ENCODE measurements around the gene AGPAT2.

Gene AGPAT2

GRCh38 chr9:136696502-136696901 lies 9.2 kb upstream of the AGPAT2 start:
- Histone ChIP-seq H3K27me3 (peaks cover 0 to 24% (median 0%) of the 10 kb centered on the region in 11 experiments; a peak in 5 of 22 replicates), H3K4me1 (peaks cover 64 to 94% (median 85%) of the 10 kb centered on the region in 10 experiments), H3K36me3 (no peaks in the 10 kb centered on the region), H3K4me2 (peak overlapping the region; percentile 53 to 97 (median 85)), H3K4me3 (peak overlapping the region in 2 of 10 experiments; percentile 0 to 31; a peak in 2 of 20 replicates), H3K27ac (peak overlapping the region in 8 of 11 experiments; percentile 42 to 69 (median 66); a peak in 16 of 22 replicates), H3K9ac (peak overlapping the region in 8 of 11 experiments; percentile 20 to 62 (median 42); a peak in 15 of 22 replicates), H4K20me1 (no peaks in the 10 kb centered on the region), H3K9me3 (replicated peaks in 1 of 11) (no peaks in the 10 kb centered on the region)
- no peak for TF ChIP-seq Cebpa-rat (IDR thresholded peaks at IDR 0.05)

DNA sequence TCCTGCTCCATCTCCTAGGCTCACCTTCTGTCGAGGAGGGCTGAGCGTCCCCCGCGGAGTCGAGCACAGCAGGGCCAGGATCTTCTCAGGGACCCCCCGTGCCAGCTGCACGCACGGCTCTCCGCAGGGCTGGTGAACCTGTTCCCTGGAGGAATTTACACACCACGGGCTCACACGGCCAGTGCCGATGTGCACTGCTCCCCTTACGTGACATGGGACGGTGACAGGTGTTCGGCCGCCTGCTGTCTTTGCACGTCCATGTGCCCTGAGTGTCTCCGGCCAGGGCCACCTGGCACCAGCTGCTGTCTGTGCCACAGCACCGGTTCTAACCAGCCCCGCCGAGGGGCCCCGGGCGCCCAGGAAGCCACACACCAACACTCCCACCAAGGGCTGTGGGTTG lies 8.7 kb upstream of the AGPAT2 start:
- peak overlapping the region in 8 of 11 experiments; percentile 42 to 69 (median 66); a peak in 16 of 22 replicates for H3K27ac ChIP-seq
- H3K9ac ChIP-seq, result peak overlapping the region in 8 of 11 experiments; percentile 20 to 62 (median 42); a peak in 16 of 22 replicates
- TF ChIP-seq Cebpa-rat (IDR thresholded peaks at IDR 0.05), result no peak
- H3K4me3 ChIP-seq, result peak overlapping the region in 2 of 10 experiments; percentile 0 to 31; a peak in 2 of 20 replicates
- H3K36me3 ChIP-seq, result no peaks in the 10 kb centered on the region
- peaks cover 64 to 94% (median 85%) of the 10 kb centered on the region in 10 experiments for H3K4me1 ChIP-seq
- no peaks in the 10 kb centered on the region for H3K9me3 ChIP-seq (replicated peaks in 1 of 11)
- no peaks in the 10 kb centered on the region; a peak in 1 of 22 replicates for H4K20me1 ChIP-seq
- peak overlapping the region; percentile 53 to 97 (median 85) for H3K4me2 ChIP-seq
- peaks cover 0 to 18% (median 0%) of the 10 kb centered on the region in 11 experiments; a peak in 4 of 22 replicates for H3K27me3 ChIP-seq

- H4K20me1 ChIP-seq, result no peaks in the 10 kb centered on the region; a peak in 1 of 22 replicates
- no peak for TF ChIP-seq Cebpa-rat (IDR thresholded peaks at IDR 0.05)
- H3K9ac ChIP-seq, result peak overlapping the region in 7 of 11 experiments; percentile 31 to 62 (median 43); a peak in 14 of 22 replicates
- H3K36me3 ChIP-seq, result no peaks in the 10 kb centered on the region
- H3K4me2 ChIP-seq, result peak overlapping the region; percentile 53 to 97 (median 85); a peak in 21 of 22 replicates
- H3K9me3 ChIP-seq (replicated peaks in 1 of 11), result no peaks in the 10 kb centered on the region
- peaks cover 64 to 94% (median 85%) of the 10 kb centered on the region in 10 experiments for H3K4me1 ChIP-seq
- peak overlapping the region in 7 of 11 experiments; percentile 57 to 69 (median 67); a peak in 11 of 22 replicates for H3K27ac ChIP-seq
- H3K27me3 ChIP-seq, result peaks cover 0 to 18% (median 0%) of the 10 kb centered on the region in 11 experiments; a peak in 4 of 22 replicates
- H3K4me3 ChIP-seq, result peak overlapping the region in 1 of 10 experiments; percentile 31; a peak in 1 of 20 replicates
Measured at GRCh38 chr9:136695435-136695895, 8.2 kb upstream of the AGPAT2 start.

DNA sequence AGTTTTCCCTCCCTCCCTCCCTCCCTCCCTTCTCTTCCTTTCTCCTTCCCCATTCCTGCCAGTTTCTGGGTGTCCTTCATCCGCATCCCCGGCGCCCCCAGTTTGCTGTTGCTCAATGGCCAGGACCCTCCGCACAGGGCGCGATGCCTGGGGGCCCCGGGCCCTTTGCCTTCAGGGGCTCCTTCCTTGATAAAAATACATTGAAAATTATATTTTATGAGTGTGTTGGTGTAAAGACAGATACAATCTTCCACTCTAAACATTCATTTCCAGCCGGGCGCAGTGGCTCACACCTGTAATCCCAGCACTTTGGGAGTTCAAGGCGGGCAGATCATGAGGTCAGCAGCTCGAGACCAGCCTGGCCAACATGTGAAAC lies 7.6 kb upstream of the AGPAT2 start:
- TF ChIP-seq Cebpa-rat (IDR thresholded peaks at IDR 0.05), result no peak

GRCh38 chr9:136694163-136694871 lies 7.1 kb upstream of the AGPAT2 start:
- no peaks in the 10 kb centered on the region for H3K36me3 ChIP-seq
- H3K4me2 ChIP-seq, result peak overlapping the region; percentile 20 to 97 (median 49); a peak in 16 of 22 replicates
- H4K20me1 ChIP-seq, result no peaks in the 10 kb centered on the region; a peak in 1 of 22 replicates
- H3K9ac ChIP-seq, result no peak overlapping the region
- no peak for TF ChIP-seq Cebpa-rat (IDR thresholded peaks at IDR 0.05)
- peaks cover 0 to 19% (median 0%) of the 10 kb centered on the region in 11 experiments; a peak in 4 of 22 replicates for H3K27me3 ChIP-seq
- peaks cover 63 to 94% (median 85%) of the 10 kb centered on the region in 10 experiments for H3K4me1 ChIP-seq
- no peaks in the 10 kb centered on the region for H3K9me3 ChIP-seq (replicated peaks in 1 of 11)
- no peak overlapping the region for H3K4me3 ChIP-seq
- H3K27ac ChIP-seq, result no peak overlapping the region

More for the DNA sequence above, 7.6 kb upstream of the AGPAT2 start:
- Histone ChIP-seq H3K4me2 (peak overlapping the region in 9 of 11 experiments; percentile 76 to 97 (median 91); a peak in 16 of 22 replicates), H3K4me1 (peaks cover 63 to 94% (median 85%) of the 10 kb centered on the region in 10 experiments), H3K36me3 (no peaks in the 10 kb centered on the region), H3K9me3 (replicated peaks in 1 of 11) (no peaks in the 10 kb centered on the region), H3K4me3 (no peak overlapping the region), H3K9ac (no peak overlapping the region; a peak in 1 of 22 replicates), H3K27ac (no peak overlapping the region), H4K20me1 (no peaks in the 10 kb centered on the region; a peak in 1 of 22 replicates), H3K27me3 (peaks cover 0 to 19% (median 0%) of the 10 kb centered on the region in 11 experiments; a peak in 4 of 22 replicates)

GRCh38 chr9:136693490-136694162 lies 6.4 kb upstream of the AGPAT2 start:
- Histone ChIP-seq H3K4me1 (peaks cover 64 to 94% (median 85%) of the 10 kb centered on the region in 10 experiments), H3K27me3 (peaks cover 0 to 19% (median 0%) of the 10 kb centered on the region in 11 experiments; a peak in 4 of 22 replicates), H3K4me2 (peak overlapping the region in 9 of 11 experiments; percentile 2 to 97 (median 37); a peak in 10 of 22 replicates), H3K27ac (no peak overlapping the region), H3K9ac (no peak overlapping the region), H3K36me3 (no peaks in the 10 kb centered on the region), H3K4me3 (no peak overlapping the region), H4K20me1 (no peaks in the 10 kb centered on the region; a peak in 1 of 22 replicates), H3K9me3 (replicated peaks in 1 of 11) (no peaks in the 10 kb centered on the region)
- TF ChIP-seq Cebpa-rat (IDR thresholded peaks at IDR 0.05), result no peak

DNA sequence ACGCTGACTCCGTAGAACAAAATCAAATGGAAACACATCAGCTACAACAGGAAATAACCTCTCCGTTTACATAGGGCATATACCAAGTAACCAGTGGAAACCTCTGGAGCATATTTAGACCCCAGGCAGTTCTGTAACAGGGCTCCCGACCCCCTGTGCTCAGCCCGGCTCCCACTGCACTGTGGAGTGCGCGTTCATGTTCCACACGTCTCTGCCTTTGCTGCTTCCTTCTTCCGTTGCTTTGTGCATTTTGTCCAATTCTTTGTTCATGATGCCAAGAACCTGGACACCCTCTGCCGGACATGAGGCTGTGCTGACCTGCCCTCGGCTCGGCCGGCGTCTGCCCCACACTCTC lies 5.9 kb upstream of the AGPAT2 start:
- H3K9ac ChIP-seq, result no peak overlapping the region
- no peaks in the 10 kb centered on the region for H3K36me3 ChIP-seq
- no peak overlapping the region for H3K27ac ChIP-seq
- peak overlapping the region in 7 of 11 experiments; percentile 2 to 97 (median 37); a peak in 6 of 22 replicates for H3K4me2 ChIP-seq
- H4K20me1 ChIP-seq, result peaks cover 0 to under 1% (median 0%) of the 10 kb centered on the region in 11 experiments; a peak in 3 of 22 replicates
- no peaks in the 10 kb centered on the region for H3K9me3 ChIP-seq (replicated peaks in 1 of 11)
- H3K4me3 ChIP-seq, result no peak overlapping the region
- peaks cover 64 to 94% (median 85%) of the 10 kb centered on the region in 10 experiments for H3K4me1 ChIP-seq
- TF ChIP-seq Cebpa-rat (IDR thresholded peaks at IDR 0.05), result no peak
- H3K27me3 ChIP-seq, result peaks cover 0 to 19% (median 0%) of the 10 kb centered on the region in 11 experiments; a peak in 4 of 22 replicates

Measured in BLaER1 treated with 17β-estradiol and CSF1 and Interleukin-3, amounts not matched to agents 10 nM and 100 nM (cell line).